IMR-90 (cell line): ENCODE data around the gene NUDT10. TPM values are rescaled to one million over a fixed set of nuclear protein-coding genes. Genes with fewer than 3 reads are reported as not detected.

ENCODE experiments used
- ATAC-seq: fragments of 200-7000 bp; cut with Tn5 transposase; 2 replicates; pipeline ENCODE4 v1.9.1; 2020; ENCODE audit warnings: low read depth, mild to moderate bottlenecking, moderate library complexity
- BruUV-seq: library from RNA; stranded (reverse); fragments of 400-500 nt; replicated peaks from 2 replicates; lab custom pipeline; 2021; lab: Mats Ljungman, UMichigan
- CTCF ChIA-PET: fragments of 300-600 bp; formaldehyde crosslinking; extraction: SDS; loops from one replicate; lab custom pipeline; 2021; ENCODE audit warnings: antibody characterized with exemption; lab: Yijun Ruan, JAX
- POLR2A ChIA-PET: fragments of 300-600 bp; sonication (Branson Sonifier 250); formaldehyde crosslinking; loops from one replicate; lab custom pipeline; 2022; ENCODE audit warnings: antibody characterized with exemption; ENCODE audit not compliant: unreplicated experiment; lab: Charles Lee
- DNase-seq: peaks from one replicate; pipeline ENCODE4 v3.0.0; 2013
- H2AFZ ChIP-seq: replicated peaks from 2 replicates; pipeline ENCODE3; 2013; ENCODE audit warnings: low read length, mild to moderate bottlenecking; ENCODE audit not compliant: poor library complexity
- H2AK5ac ChIP-seq: 2 replicates; pipeline ENCODE4 v1.6.1; 2013; ENCODE audit warnings: low read depth, low read length, inconsistent platforms
- H2AK9ac ChIP-seq: replicated peaks from 2 replicates; pipeline ENCODE3; 2013; ENCODE audit warnings: mild to moderate bottlenecking, low read depth, low read length, moderate library complexity; ENCODE audit not compliant: poor library complexity
- H2BK120ac ChIP-seq: 2 replicates; pipeline ENCODE4 v1.6.1; 2013; ENCODE audit warnings: low read depth, low read length, inconsistent platforms
- H2BK15ac ChIP-seq: 3 replicates; pipeline ENCODE4 v1.6.1; 2013; ENCODE audit warnings: low read depth, low read length, inconsistent platforms
- H2BK20ac ChIP-seq: 2 replicates; pipeline ENCODE4 v1.6.1; 2013; ENCODE audit warnings: low read depth, mild to moderate bottlenecking, inconsistent platforms, low read length, moderate library complexity
- H2BK5ac ChIP-seq: 2 replicates; pipeline ENCODE4 v1.6.1; 2013; ENCODE audit warnings: mild to moderate bottlenecking, low read depth, low read length, inconsistent platforms; ENCODE audit not compliant: poor library complexity, severe bottlenecking
- H3K14ac ChIP-seq: replicated peaks from 2 replicates; pipeline ENCODE4 v1.6.1; 2013; ENCODE audit warnings: low read depth, low read length, inconsistent platforms
- H3K18ac ChIP-seq: 2 replicates; pipeline ENCODE4 v1.6.1; 2013; ENCODE audit warnings: low read depth, low read length, control low read depth
- H3K23ac ChIP-seq: 2 replicates; pipeline ENCODE4 v1.6.1; 2013; ENCODE audit warnings: low read depth, low read length, inconsistent platforms
- H3K27ac ChIP-seq: 2 replicates; pipeline ENCODE4 v1.5.1; 2013; ENCODE audit warnings: mild to moderate bottlenecking, control low read depth, low read length; ENCODE audit not compliant: insufficient read depth
- H3K27me3 ChIP-seq: 2 replicates; pipeline ENCODE4 v1.6.1; 2013; ENCODE audit warnings: low read length; ENCODE audit not compliant: control insufficient read depth, insufficient read depth
- H3K36me3 ChIP-seq: 2 replicates; pipeline ENCODE4 v1.6.1; 2013; ENCODE audit warnings: low read length, mixed read lengths; ENCODE audit not compliant: control insufficient read depth, insufficient read depth
- H3K4ac ChIP-seq: 2 replicates; pipeline ENCODE4 v1.6.1; 2013; ENCODE audit warnings: low read depth, low read length, inconsistent platforms
- H3K4me1 ChIP-seq: 2 replicates; pipeline ENCODE4 v1.6.1; 2013; ENCODE audit warnings: low read length, mixed read lengths; ENCODE audit not compliant: control insufficient read depth, insufficient read depth
- H3K4me2 ChIP-seq: 2 replicates; pipeline ENCODE4 v1.6.1; 2013; ENCODE audit warnings: low read depth, mild to moderate bottlenecking, control low read depth, low read length, moderate library complexity
- H3K4me3 ChIP-seq: 2 replicates; pipeline ENCODE4 v1.5.1; 2013; ENCODE audit warnings: low read depth, mild to moderate bottlenecking, control low read depth, low read length, moderate library complexity; ENCODE audit not compliant: insufficient read depth
- H3K56ac ChIP-seq: 2 replicates; pipeline ENCODE4 v1.6.1; 2013; ENCODE audit warnings: low read length, inconsistent platforms; ENCODE audit not compliant: insufficient read depth; ENCODE audit errors: extremely low read depth
- H3K79me1 ChIP-seq, 2 experiments: 2 replicates each; pipeline ENCODE4 v1.6.1; 2013; ENCODE audit warnings: low read length in 2 of 2, inconsistent platforms in 1 of 2, low read depth in 1 of 2
- H3K9ac ChIP-seq: 2 replicates; pipeline ENCODE4 v1.6.1; 2013; ENCODE audit warnings: low read depth, low read length, control low read depth
- H3K9me1 ChIP-seq: 2 replicates; pipeline ENCODE4 v1.6.1; 2013; ENCODE audit warnings: low read length, inconsistent platforms; ENCODE audit not compliant: insufficient read depth
- H3K9me3 ChIP-seq: 2 replicates; pipeline ENCODE4 v1.6.1; 2013; ENCODE audit warnings: low read length; ENCODE audit not compliant: control insufficient read depth, insufficient read depth
- H4K20me1 ChIP-seq: 2 replicates; pipeline ENCODE4 v1.6.1; 2013; ENCODE audit warnings: low read length, inconsistent platforms; ENCODE audit not compliant: insufficient read depth
- H4K5ac ChIP-seq: 2 replicates; pipeline ENCODE4 v1.6.1; 2013; ENCODE audit warnings: mild to moderate bottlenecking, low read depth, low read length, control low read depth
- H4K8ac ChIP-seq, 2 experiments: 2 replicates each; pipeline ENCODE4 v1.6.1; 2013; ENCODE audit warnings: low read depth in 2 of 2, low read length in 2 of 2, control low read depth in 1 of 2, inconsistent platforms in 1 of 2
- H4K91ac ChIP-seq: 2 replicates; pipeline ENCODE4 v1.6.1; 2013; ENCODE audit warnings: low read depth, low read length, inconsistent platforms; ENCODE audit not compliant: insufficient read depth
- BHLHE40 ChIP-seq: fragments of 150-350 bp; IDR thresholded peaks from 2 replicates; pipeline ENCODE4 v1.6.1; 2016; ENCODE audit warnings: mild to moderate bottlenecking, low read depth, low read length
- CEBPB ChIP-seq: IDR thresholded peaks from 2 replicates; pipeline ENCODE4 v1.6.1; 2012; ENCODE audit warnings: low read depth, low read length, improper control_type of control experiment
- CHD1 ChIP-seq: IDR thresholded peaks from 2 replicates; pipeline ENCODE4 v1.6.1; 2012; ENCODE audit warnings: low read depth, low read length, improper control_type of control experiment
- ELK1 ChIP-seq: fragments of 150-350 bp; IDR thresholded peaks from 2 replicates; pipeline ENCODE4 v1.6.1; 2016; ENCODE audit warnings: low read depth, mild to moderate bottlenecking, low read length, moderate library complexity, borderline replicate concordance
- FOS ChIP-seq: fragments of 150-350 bp; IDR thresholded peaks from 2 replicates; pipeline ENCODE4 v1.6.1; 2016; ENCODE audit warnings: low read depth, low read length
- MAFK ChIP-seq: IDR thresholded peaks from 2 replicates; pipeline ENCODE4 v1.6.1; 2012; ENCODE audit warnings: low read depth, low read length, improper control_type of control experiment
- MAZ ChIP-seq: IDR thresholded peaks from 2 replicates; pipeline ENCODE4 v1.6.1; 2012; ENCODE audit warnings: low read depth, mild to moderate bottlenecking, low read length, improper control_type of control experiment, moderate library complexity, borderline replicate concordance
- MXI1 ChIP-seq: IDR thresholded peaks from 2 replicates; pipeline ENCODE4 v1.6.1; 2012; ENCODE audit warnings: low read depth, mild to moderate bottlenecking, low read length, moderate library complexity, borderline replicate concordance
- NFE2L2 ChIP-seq: fragments of 150-350 bp; IDR thresholded peaks from 2 replicates; pipeline ENCODE4 v1.6.1; 2016; ENCODE audit warnings: low read depth, mild to moderate bottlenecking, low read length
- POLR2A ChIP-seq: IDR thresholded peaks from 2 replicates; pipeline ENCODE4 v1.6.1; 2012; ENCODE audit warnings: mild to moderate bottlenecking, low read depth, low read length
- RAD21 ChIP-seq: IDR thresholded peaks from 2 replicates; pipeline ENCODE4 v1.6.1; 2012; ENCODE audit warnings: low read length, improper control_type of control experiment
- SMC3 ChIP-seq: fragments of 150-350 bp; IDR thresholded peaks from 2 replicates; pipeline ENCODE4 v1.6.1; 2016; ENCODE audit warnings: low read depth, mild to moderate bottlenecking, antibody characterized with exemption, low read length, moderate library complexity
- USF2 ChIP-seq: fragments of 150-350 bp; IDR thresholded peaks from 2 replicates; pipeline ENCODE4 v1.6.1; 2017; ENCODE audit warnings: mild to moderate bottlenecking, antibody characterized with exemption, low read length, low read depth
- WGBS, 2 experiments: methylation state at CpG; one replicate each; pipeline versions ENCODE4 v1.1.5 to v1.1.7; 2013; ENCODE audit warnings: missing lambda C conversion rate in 2 of 2; ENCODE audit not compliant: insufficient read length in 1 of 2; ENCODE audit errors: extremely low coverage in 2 of 2; 5-methylcytosine and 5-hydroxymethylcytosine counted together
- dilution Hi-C: fragments of 300-500 bp; cut with HindIII; formaldehyde crosslinking; loops from one replicate; pipeline ENCODE4 v1.14.3; 2018; ENCODE audit warnings: low sequenced_read_pairs; ENCODE audit not compliant: unreplicated experiment
- in situ Hi-C: fragments of 300-500 bp; cut with MboI; formaldehyde crosslinking; loops from 3 replicates; pipeline ENCODE4 v1.14.3; 2019; ENCODE audit warnings: low sequenced_read_pairs, inconsistent platforms, mixed read lengths
- intact Hi-C: fragments of 100-400 bp; cut with micrococcal nuclease; formaldehyde crosslinking; loops from 2 replicates; pipeline ENCODE4 v1.10.0; 2022
- polyA plus RNA-seq, 3 experiments: library from polyadenylated mRNA; depleted of rRNA; stranded (reverse); fragments of >200 nt; gene quantifications; 2 replicates each; pipeline ENCODE4 v1.2.3, GENCODE V29; 2012; ENCODE audit warnings: low replicate concordance in 1 of 3
- total RNA-seq: library from RNA; depleted of rRNA; stranded (reverse); fragments of >200 nt; gene quantifications from 2 replicates; pipeline ENCODE4 v1.2.3, GENCODE V29; 2012
- TF ChIP-seq, protein P1 (sequence below): conservative IDR thresholded peaks from 2 replicates; pipeline ENCODE4 v1.5.1; 2012; ENCODE audit warnings: mild to moderate bottlenecking, low read depth, low read length, improper control_type of control experiment

NUDT10 gene
- total and polyA plus RNA-seq, 2 of the 4 experiments (the other 2 are of a cell fraction): 0.90 to 0.91 TPM

- TF ChIP-seq BHLHE40: no peak
- TF ChIP-seq NFE2L2: no peak
- no peak for TF ChIP-seq CHD1
These were observed at the start of gene NUDT10 (continued) for GRCh38 chrX:51332188-51332942.

GRCh38 chrX:51292421-51292820 is 40.2 kb upstream of the NUDT10 start:
- H3K27me3 ChIP-seq: no peaks in the 10 kb centered on the region
- POLR2A ChIA-PET: no interaction called here
- no peak overlapping the region for H2BK120ac ChIP-seq
- intact Hi-C loops: no loop called here
- no peak overlapping the region for H2AK9ac ChIP-seq
- no peak overlapping the region for H3K23ac ChIP-seq
- no peak overlapping the region for H3K56ac ChIP-seq
- dilution Hi-C loops: no loop called here
- CTCF ChIA-PET: no interaction called here
- H2BK20ac ChIP-seq: no peak overlapping the region
- ATAC-seq (no peak), DNase-seq (no peak)
- H2BK5ac ChIP-seq: no peak overlapping the region
- H4K91ac ChIP-seq: no peak overlapping the region
- H3K79me1 ChIP-seq: no peaks in the 10 kb centered on the region
- H3K18ac ChIP-seq: no peak overlapping the region
- no peaks in the 10 kb centered on the region for H3K9me3 ChIP-seq
- no peak overlapping the region for H3K4me3 ChIP-seq
- H3K4me2 ChIP-seq: no peak overlapping the region
- H3K4ac ChIP-seq: no peak overlapping the region
- H3K36me3 ChIP-seq: no peaks in the 10 kb centered on the region
- H2AK5ac ChIP-seq: no peak overlapping the region
- no peak overlapping the region for H4K8ac ChIP-seq
- H3K4me1 ChIP-seq: no peaks in the 10 kb centered on the region
- H4K5ac ChIP-seq: no peak overlapping the region
- H3K9ac ChIP-seq: no peak overlapping the region
- no peak overlapping the region for H2AFZ ChIP-seq
- no peaks in the 10 kb centered on the region for H4K20me1 ChIP-seq
- no peak overlapping the region for H3K14ac ChIP-seq
- in situ Hi-C loops: no loop called here
- no peaks in the 10 kb centered on the region for H3K9me1 ChIP-seq
- no CpG with 5 or more reads among the region's 3 CpGs for WGBS, 2 experiments
- BruUV-seq: no TSS peak
- H3K27ac ChIP-seq: no peak overlapping the region
- no peak overlapping the region for H2BK15ac ChIP-seq
- TF ChIP-seq RAD21 (no peak), CHD1 (no peak), ELK1 (no peak), USF2 (no peak), SMC3 (no peak), MAZ (no peak), MXI1 (no peak), MAFK (no peak), NFE2L2 (no peak), CEBPB (no peak), POLR2A (no peak), FOS (no peak)
- TF ChIP-seq, protein P1, sequence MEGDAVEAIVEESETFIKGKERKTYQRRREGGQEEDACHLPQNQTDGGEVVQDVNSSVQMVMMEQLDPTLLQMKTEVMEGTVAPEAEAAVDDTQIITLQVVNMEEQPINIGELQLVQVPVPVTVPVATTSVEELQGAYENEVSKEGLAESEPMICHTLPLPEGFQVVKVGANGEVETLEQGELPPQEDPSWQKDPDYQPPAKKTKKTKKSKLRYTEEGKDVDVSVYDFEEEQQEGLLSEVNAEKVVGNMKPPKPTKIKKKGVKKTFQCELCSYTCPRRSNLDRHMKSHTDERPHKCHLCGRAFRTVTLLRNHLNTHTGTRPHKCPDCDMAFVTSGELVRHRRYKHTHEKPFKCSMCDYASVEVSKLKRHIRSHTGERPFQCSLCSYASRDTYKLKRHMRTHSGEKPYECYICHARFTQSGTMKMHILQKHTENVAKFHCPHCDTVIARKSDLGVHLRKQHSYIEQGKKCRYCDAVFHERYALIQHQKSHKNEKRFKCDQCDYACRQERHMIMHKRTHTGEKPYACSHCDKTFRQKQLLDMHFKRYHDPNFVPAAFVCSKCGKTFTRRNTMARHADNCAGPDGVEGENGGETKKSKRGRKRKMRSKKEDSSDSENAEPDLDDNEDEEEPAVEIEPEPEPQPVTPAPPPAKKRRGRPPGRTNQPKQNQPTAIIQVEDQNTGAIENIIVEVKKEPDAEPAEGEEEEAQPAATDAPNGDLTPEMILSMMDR: no peak
